RPMI7951 (cell line): Measurements from ENCODE around the gene SUCLG2. TPM values are rescaled to one million over a fixed set of nuclear protein-coding genes. Genes with fewer than 3 reads are reported as not detected.
A peak's percentile ranks its signal among the peaks of the same experiment; 100 is the strongest.
"Not testable (repeated sequence)": the region's sequence is repeated elsewhere in the genome, so short reads cannot be mapped to it uniquely, and the experiment has no call there.

Source experiments
- DNase-seq: peaks from one replicate; pipeline ENCODE4 v3.0.0-alpha.2; 2012; ENCODE audit warnings: low read depth
- total RNA-seq: library from RNA; depleted of rRNA; stranded (reverse); fragments of >200 nt; shearing (Covaris generic); gene quantifications from 2 replicates; pipeline ENCODE4 v1.2.3, GENCODE V29; 2014

SUCLG2 gene
- total RNA-seq, 1 experiment from 2014 or later = 70.8 TPM

DNA sequence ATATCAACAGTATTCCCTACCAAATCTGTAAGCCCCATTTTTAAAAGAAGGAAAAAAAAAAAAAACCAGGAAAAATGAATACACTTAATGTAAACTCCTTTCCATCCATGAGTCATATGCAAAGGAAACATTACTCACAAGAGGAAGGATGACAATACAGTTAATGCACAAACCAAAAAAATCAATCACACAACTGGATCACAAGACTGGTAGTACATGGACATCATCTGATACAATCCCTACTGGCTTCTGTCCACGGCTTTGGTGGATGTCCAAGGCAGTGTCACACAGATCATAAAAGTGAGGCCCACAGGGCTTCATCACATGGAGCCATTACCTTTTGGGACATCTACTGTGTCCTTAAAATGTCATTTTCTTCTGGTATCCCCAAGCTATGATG, 44.0 kb downstream of the SUCLG2 start:
- DNase-seq = peak; percentile 76

DNA sequence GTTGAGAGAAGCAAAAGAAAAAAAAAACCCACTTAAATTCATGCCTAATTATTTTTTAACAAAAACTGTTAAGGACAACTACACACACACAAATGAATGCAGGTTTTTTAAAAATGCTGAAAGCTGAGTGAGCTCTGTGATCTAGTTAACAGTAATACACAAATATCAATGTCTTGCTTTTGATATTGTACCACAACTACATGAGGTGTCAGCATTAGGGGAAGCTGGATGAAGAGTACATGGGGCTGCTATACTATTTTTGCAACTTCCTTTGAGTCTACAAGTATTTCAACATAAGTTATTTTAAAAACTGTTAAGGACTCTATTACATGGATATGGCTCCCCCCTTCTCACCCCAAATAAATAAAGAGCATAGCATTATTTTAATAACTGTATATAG, 44.7 kb downstream of the SUCLG2 start:
- no peak for DNase-seq

DNA sequence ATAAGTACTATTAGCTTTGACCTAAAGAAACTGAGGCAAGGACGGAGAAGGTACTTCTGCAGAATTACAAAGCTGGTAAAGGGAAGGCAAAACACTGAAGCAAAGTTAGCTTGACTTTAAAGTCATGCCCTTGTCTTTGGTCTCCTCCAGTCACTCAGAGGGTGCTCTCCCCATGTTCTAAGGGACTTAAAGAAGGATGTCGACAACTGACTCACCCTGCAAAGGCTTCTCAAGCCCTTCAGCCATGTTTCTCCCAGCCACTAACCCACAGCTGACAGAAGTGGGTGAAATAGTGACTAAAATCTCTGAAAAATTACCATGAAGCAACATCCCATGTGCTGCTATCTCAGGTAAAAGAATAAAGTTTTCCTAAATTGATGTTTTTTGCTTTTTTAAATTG, 46.4 kb downstream of the SUCLG2 start:
- DNase-seq = no peak

DNA sequence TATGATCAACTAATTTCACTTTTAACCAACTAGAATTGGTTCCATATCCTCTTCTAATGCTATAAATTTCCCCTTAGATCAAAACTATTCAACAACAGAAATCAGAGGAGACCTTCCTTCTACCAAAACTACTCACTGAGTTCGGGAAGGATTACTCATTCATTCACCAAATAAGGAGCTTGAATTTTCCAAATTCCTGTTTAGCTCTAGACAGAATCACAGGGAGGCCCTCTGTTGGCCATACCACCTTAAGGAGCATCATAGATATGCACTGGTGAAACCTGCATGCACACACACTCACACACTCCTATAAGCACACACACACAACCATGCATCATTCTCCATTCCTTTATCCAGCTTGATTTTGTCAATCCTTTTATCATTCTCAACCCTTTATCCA, 49.0 kb downstream of the SUCLG2 start:
- peak; percentile 69 for DNase-seq

DNA sequence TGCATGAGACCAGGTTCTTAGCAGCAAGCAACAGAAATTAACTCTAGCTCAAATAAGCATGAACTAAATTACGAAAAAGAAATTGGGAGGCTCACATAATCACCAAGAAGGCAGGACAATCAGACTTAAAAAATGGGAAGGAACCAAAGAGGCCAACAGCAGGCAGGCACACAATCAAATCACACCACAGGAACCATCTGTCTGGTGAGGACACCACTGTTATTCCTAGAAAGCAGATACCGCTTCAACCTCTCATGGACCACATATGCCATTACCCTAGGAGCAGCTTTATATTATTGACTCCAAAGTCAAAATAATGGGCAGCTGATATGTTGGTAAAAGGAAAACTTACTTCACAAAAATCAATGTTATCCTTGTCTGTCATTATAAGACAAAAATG, 51.6 kb downstream of the SUCLG2 start:
- DNase-seq = no peak

DNA sequence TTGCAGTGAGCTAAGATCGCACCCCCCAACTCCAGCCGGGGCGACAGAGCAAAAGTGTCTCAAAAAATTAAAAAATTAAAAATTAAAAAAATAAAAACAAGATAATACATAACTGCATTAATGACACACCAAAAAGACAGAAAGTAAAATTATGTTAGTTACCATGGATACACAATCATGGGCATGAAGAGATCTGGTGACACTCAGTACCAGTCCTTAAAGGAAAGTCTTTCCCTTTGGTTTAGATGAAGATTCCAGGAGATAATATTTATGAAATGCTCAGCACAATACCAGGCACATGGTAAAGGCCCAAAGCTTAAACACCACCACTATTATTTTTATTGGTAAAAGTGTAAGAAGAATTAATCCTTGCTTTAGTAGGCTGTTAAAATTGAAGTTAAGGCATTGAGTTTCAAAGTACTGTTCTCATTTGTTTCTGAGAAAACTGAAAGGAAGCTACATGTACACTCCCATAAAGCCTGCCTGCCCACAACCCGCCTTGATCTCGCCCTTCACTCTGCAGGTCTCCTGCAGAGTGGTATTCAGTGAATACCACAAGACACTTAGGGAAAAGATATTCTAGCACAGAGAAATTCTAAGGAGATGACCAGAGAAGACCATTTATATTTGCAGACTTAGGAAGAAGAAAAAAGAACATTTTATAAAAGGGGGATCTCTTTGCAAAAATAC, 52.3 kb downstream of the SUCLG2 start:
- peak; percentile 27 for DNase-seq

DNA sequence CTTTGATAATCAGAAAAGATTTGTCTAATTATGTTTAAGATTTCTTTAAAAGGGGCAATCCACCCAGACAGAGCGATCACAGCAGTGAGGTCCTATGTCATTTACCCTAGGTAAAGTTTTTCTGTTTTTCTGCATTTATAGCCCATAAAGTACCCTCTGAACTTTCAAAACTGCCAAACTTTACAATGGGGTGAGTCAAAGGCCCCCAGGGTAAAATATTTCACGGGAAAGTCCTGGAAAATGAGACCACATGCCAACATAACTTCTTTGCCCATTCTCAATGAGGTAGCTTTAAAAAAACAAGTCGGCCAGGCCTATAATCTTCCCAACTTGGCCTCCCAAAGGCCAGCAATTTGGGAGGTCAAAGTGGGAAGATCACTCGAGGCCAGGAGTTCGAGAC, 53.0 kb downstream of the SUCLG2 start:
- DNase-seq = peak; percentile 89

DNA sequence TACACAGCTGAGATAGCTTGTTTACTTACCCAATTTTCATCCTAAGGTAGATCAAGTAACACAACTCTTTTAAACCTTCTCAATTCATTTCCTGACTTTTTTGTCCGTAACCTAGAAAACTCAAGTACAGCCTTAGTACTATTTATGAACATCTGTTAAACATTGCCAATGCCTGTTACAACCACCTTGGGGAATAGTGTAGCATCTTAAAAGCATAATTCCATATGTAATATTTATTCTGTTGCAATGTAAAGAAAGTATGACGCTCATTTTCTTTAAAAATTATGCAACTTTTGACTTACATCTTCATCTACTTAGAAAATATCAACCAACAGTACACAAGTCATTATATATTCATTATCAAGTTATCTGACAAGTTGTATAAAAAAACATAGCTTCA, 54.6 kb downstream of the SUCLG2 start:
- no peak for DNase-seq

DNA sequence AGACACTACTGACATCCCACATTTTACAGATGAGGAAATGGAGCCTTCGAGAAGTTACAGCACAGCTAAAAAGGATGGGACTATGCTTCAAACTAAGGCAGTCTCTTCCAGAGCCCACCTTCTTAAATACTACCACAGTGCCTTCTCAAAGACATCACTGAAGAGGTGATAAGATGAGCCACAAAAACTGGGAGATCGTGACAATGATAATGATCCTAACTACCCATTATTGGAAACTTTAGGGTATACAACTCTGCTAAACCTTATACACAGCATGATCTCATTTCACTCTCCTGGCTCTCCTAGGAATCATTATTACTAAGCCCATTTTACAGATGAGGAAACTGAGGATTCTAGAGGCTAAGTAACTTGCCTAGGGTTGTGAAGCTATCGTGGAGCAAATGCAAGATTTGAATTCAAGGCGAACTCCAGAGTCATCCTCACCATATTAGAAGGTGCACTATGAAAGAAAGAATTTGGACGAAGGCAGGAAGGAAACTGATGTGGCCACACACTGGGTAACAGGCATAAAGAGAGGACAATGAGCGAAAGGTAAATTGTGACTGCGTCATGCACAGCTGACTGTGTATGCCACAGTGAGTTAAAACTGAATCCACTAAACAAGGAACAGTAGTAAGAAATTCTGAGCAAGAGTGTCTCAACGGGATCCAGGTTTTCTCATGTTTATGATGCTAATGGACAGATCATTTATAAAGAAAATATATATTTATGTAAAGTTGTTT, 55.4 kb downstream of the SUCLG2 start:
- DNase-seq = no peak

DNA sequence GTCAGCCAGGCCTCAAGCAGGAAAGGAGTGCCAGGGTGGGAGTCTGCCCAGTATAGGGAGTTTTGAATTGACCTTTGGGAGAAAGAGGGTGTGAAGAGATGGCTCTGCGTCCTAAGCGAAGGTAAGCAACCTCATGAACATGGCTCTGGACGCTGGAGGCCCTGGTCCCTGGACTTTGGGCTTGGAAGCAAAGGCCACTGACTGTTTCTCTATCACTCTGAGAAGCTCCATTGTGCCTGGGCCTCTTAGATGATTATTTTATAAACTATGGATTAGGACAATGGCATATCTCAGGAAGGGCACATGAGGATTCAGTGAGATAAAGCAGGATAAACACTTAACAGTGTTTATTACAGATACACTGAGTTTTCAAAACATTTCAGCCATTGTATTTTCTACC, 59.0 kb downstream of the SUCLG2 start:
- DNase-seq = no peak

DNA sequence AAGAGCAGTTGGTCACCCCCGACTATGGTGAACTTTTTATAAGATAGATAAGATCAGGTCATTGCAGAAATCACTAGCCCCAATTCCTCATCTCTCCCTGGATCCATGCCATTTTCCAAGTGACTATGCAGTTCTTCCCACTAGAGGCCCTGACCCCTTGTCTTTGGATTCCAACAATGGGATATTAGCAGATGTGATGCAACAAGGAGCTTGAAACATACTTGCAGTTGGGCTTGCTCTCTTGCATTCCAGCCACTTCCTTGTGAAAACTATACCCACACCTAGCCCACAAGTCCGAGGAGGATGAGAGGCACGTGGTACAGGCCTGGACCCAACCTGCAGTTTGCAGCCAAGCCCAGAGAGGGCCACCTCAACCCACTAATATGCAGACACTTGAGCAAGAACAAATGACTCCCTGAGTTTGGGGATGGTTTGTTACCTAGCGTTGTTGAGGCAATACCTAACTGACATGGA, 60.6 kb downstream of the SUCLG2 start:
- DNase-seq = peak; percentile 83

DNA sequence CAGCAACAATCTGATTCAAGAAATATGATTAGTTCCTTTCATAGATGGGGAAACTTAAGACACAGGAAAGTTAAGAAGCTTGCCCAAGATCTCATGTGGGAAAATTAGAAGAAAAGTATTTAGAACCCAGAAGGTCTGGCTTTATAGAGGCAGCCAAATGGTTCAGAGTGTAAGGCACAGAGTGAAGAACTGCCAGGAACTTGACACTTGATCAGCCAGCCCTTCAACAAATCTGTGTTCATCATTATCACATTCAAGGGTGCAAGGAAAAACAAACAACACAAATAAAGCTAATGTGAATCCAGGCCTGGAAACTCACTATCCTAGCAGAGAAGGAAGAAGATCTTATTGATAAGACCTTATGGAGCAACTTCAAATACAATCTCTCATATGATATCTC, 62.4 kb downstream of the SUCLG2 start:
- DNase-seq = no peak

DNA sequence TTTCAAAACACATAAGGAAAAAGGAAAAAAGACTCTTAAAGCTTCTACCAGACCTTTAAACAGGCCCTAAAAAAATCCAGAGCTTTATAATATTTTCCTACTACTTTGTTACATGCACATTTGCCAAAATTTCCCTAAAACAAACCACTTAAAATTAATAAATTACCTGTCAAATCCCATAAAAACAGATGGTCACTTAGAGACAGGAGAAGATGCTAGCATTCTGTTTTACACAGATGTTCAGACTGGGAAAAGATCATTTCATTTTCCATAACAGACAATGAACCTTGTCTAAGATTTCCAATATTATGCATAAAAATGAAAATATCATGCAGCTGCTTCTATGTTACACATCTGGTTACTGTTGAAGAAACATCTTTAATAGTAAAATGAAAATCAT, 66.6 kb downstream of the SUCLG2 start:
- DNase-seq = no peak

DNA sequence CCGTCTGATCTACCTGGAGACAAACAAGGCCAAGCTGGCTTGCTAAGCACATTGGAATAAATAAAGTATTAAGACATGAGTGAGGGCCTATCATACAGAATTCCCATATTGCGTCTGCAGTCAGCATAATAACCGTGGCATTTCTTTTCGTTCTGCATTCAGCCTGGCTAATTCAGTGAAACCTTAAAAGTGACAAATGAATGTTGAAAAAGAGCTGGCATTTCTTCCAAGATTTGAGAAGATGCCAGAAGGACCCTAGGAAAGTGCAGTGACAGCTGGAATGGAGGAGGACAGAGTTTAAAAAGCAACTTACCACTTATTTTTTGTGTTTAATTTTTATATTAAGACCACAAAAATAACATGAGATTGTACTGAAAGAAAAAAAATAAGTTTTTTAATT, 67.1 kb downstream of the SUCLG2 start:
- DNase-seq = no peak

DNA sequence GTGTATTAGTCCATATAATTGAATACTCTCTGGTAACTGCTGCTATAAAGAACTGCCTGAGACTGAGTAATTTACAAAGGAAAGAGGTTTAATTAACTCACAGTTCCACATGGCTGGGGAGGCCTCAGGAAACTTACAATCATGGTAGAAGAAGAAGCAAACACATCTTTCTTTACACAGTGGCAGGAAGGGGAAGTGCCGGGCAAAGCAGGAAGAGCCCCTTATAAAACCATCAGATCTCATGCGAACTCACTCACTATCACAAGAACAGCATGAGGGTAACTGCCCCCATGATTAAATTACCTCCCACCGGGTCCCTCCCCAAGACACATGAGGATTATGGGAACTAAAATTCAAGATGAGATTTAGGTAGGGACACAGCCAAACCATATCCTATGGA, 69.8 kb downstream of the SUCLG2 start:
- not testable (repeated sequence) for DNase-seq

DNA sequence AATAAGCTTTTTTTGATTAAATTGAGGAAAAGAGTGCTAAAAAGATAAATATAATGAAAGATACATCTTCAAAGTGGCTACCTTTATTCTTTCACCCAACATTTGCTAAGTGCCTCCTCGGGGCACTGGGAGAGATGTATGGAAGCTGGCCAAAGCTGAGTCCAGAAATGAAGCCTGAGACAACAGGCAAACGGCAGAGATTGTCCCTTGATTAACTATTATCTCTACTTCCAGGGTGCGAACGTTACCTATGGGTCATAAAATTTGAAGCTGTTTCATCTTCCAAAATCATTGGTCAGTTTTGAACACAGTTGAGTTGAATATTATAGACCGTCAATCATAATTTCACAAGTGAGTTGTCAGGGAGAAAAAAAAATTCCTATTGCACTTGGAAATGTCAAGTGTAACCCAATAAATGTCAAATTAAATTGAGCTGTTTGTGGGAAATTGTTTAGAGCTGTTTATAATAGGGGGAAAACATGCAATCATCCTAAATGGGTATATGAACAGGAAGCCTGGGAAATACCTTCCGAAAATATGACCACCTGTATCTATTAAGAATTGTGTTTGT, 73.9 kb downstream of the SUCLG2 start:
- no peak for DNase-seq

DNA sequence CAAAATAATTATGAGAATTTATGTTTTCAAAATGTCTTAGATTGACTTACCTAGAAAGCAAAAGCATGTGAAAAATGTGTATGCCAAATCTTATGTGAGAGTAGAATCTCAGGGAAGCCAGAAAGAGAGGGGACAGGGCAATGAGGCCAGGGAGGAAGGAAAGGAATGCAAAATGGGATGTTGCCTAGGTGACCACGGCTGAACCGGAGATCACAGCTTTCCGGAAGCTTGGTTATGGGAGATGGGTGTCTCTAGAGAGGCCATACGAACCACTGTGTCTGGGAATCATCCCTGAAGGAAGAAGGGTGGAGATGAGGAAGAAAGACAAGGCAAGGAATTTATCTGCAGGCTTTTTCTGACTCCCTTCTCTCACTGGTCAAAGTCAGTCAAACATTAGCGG, 76.0 kb downstream of the SUCLG2 start:
- DNase-seq = no peak

DNA sequence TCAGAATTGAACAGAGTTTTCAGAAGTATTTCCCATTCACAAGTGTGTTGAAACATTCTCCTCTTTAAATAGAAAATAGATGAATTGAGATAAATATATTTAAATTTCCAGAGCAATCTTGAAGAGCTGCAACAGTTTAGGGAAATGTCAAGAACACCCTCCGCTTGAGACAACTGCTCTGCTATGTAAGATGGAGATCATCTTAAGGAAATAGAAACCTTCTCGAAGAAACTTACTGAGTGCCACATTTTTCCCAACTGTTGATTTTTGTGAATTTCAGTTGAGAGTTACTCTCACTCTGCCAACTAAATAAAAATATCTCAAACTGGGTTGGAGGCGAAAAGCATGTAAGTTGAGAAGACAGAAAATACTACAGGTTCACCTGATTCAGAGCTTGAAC, 78.0 kb downstream of the SUCLG2 start:
- no peak for DNase-seq

DNA sequence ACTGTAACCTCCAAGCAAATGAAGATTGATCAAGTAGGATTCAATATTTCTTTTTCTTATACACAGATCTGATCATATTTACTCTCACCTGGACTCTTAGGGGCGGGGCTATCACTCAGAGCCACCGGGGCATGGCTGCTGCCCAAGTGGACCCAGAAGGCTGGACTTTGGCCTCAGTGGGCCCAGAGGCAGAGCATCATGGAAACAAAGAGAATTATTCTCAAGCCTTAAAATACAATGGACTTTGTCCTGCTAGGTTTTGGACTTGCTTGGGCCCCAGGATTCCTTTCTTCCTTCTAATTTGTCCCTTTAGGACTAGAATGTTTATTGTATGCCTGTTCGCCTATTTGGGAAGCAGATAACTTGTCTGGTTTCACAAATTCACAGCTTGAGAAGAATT, 85.1 kb downstream of the SUCLG2 start:
- no peak for DNase-seq

DNA sequence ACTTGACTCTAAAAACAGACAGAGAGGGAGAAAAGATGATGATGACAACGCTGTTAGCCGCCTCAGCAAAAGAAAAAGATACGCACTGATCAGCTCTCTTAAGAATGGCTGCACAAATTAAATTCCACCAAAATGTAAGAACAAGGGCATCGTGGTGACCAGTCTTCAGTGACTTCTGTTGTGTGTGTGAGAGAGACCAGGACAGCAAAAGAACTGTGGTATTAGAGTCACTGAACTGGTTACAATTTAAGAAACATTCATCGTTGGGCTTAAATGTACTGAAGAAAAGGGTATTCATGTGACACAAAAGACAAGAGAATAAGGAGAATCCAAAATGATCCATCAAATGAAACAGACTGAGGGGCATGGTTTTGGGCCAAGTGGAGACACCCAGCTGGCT, 86.5 kb downstream of the SUCLG2 start:
- DNase-seq = no peak

DNA sequence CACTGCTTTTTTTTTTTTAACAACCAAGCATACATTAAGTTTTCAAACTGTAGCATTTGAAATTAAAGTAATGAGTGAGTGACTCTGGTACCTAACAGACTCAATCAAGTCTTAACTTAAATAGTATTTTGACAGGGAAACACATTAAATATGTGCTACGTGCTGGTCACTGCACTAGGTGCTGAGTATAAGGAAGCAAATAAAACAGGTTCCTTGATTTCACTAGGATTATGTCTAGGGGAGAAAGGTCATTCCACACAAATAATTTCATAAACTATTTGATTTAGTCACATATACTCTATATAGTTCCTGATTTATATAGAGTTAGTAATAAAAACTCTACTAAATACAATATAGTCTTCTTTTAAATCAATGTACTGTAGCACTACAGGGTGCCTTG, 89.4 kb downstream of the SUCLG2 start:
- no peak for DNase-seq

DNA sequence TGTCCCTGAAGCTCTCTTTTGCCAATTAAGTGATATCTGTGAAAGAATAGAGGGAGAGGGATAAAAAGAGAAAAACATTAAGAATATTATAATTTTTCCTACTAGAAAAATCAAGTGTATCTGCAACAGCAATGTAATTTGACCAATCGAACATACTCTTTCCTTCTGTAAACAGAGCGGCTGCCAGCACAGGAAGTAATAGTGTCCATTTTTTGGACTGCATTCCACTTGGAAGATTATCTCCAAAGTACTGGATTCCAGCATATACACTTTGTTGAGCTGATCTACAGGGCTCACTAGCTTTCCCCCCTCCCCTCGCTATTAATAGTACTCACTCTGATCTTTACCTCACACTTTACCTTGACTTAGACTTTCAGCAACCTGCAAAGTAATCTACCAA, 90.4 kb downstream of the SUCLG2 start:
- no peak for DNase-seq
